Peyer's patch (tissue), 4 donors: ENCODE results near the gene CFAP77. TPM values are rescaled to one million over a fixed set of nuclear protein-coding genes. Genes with fewer than 3 reads are reported as not detected.

ENCODE experiments used
- DNase-seq, 3 donors: peaks; one replicate each; pipeline ENCODE4 v3.0.0-alpha.2; 2017 to 2019
- H3K27ac ChIP-seq, 4 donors: fragments of 200-600 bp; sonication (generic); one replicate each; pipeline ENCODE4 v1.5.1; 2016 to 2019
- H3K27me3 ChIP-seq, 2 donors: fragments of 200-600 bp; sonication (generic); one replicate each; pipeline ENCODE4 v1.5.1; 2019
- H3K36me3 ChIP-seq, 3 donors: fragments of 200-600 bp; sonication (generic); one replicate each; pipeline ENCODE4 v1.5.1; 2016 to 2019
- H3K4me1 ChIP-seq, 4 donors: fragments of 200-600 bp; sonication (generic); one replicate each; pipeline ENCODE4 v1.5.1; 2016 to 2019
- H3K4me3 ChIP-seq, 4 donors: fragments of 200-600 bp; sonication (generic); 1 replicate in 3 of 4; 2 replicates in 1 of 4; pipeline ENCODE4 v1.5.1; 2016 to 2019; ENCODE audit warnings: mild to moderate bottlenecking in 1 of 4
- H3K9me3 ChIP-seq, 4 donors: fragments of 200-600 bp; sonication (generic); one replicate each; pipeline ENCODE4 v1.5.1; 2016 to 2019; ENCODE audit warnings: mild to moderate bottlenecking in 1 of 4
- CTCF ChIP-seq, 6 experiments: fragments of 450-650 bp in 4 of 6; fragments of 200-600 bp in 2 of 6; sonication (generic) in 1 of 6; IDR thresholded peaks; one replicate each; pipeline ENCODE4 v1.5.1; 2017 to 2019; ENCODE audit warnings: antibody characterized with exemption in 6 of 6, mild to moderate bottlenecking in 3 of 6, moderate library complexity in 1 of 6
- POLR2A ChIP-seq, 2 donors: fragments of 450-650 bp; IDR thresholded peaks; one replicate each; pipeline ENCODE4 v1.5.1; 2017; ENCODE audit warnings: antibody characterized with exemption in 2 of 2, mild to moderate bottlenecking in 2 of 2, moderate library complexity in 2 of 2
- total RNA-seq, 4 donors: library from RNA; depleted of rRNA; stranded (reverse); fragments of >200 nt; gene quantifications; one replicate each; pipeline ENCODE4 v1.1.0, GENCODE V29; 2016

CFAP77 gene
- total RNA-seq, 4 donors from 2014 or later, result not detected

DNA sequence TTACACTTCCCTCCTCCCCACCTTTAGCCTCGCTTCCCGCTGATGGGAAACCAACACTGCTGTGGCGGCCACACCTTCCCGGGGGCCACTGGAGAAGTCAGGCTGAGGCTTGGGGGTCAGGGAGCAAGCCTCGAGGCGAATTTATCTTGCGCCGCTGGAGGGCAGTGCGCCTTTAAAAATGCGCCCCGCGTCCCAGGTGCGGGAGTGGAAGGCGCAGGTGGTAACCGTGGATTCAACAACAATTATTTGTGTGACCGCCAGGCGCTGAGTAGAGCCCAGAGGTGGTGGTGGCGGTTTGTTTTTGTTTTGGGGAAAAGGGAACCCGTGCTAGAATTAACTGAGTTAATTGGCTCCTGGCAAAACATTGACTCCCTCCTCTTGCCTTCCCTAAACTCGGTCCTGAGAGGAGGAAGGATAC lies 1.1 kb downstream of the CFAP77 start:
- Histone ChIP-seq H3K36me3 (no peaks in the 10 kb centered on the region), H3K27me3 (peaks cover 0 to 15% of the 10 kb centered on the region in 2 donors), H3K9me3 (no peaks in the 10 kb centered on the region), H3K4me1 (peaks cover 0 to 23% (median 11%) of the 10 kb centered on the region in 4 donors), H3K27ac (no peak overlapping the region), H3K4me3 (peak overlapping the region in 3 of 4 donors; percentile 50 to 52 (median 52))
- TF ChIP-seq CTCF (IDR thresholded peaks at IDR 0.05) (peak; percentile 41 to 66 (median 60)), POLR2A (IDR thresholded peaks at IDR 0.05) (no peak)
- DNase-seq, result peak; percentile 68 to 81 (median 69)

- DNase-seq, result no peak
- H3K4me1 ChIP-seq, result peaks cover 0 to 21% (median 10%) of the 10 kb centered on the region in 4 donors
- TF ChIP-seq POLR2A (IDR thresholded peaks at IDR 0.05), result no peak
- peak in 4 of 6 experiments; percentile 14 to 46 (median 22) for TF ChIP-seq CTCF (IDR thresholded peaks at IDR 0.05)
- H3K36me3 ChIP-seq, result no peaks in the 10 kb centered on the region
- H3K4me3 ChIP-seq, result no peak overlapping the region
- no peaks in the 10 kb centered on the region for H3K9me3 ChIP-seq
- no peak overlapping the region for H3K27ac ChIP-seq
- H3K27me3 ChIP-seq, result peaks cover 0 to 15% of the 10 kb centered on the region in 2 donors
These were observed 2.1 kb downstream of the CFAP77 start for GRCh38 chr9:132412089-132412488.

GRCh38 chr9:132413926-132414325 lies 3.9 kb downstream of the CFAP77 start:
- peaks cover 0 to 15% of the 10 kb centered on the region in 2 donors for H3K27me3 ChIP-seq
- no peak for DNase-seq

DNA sequence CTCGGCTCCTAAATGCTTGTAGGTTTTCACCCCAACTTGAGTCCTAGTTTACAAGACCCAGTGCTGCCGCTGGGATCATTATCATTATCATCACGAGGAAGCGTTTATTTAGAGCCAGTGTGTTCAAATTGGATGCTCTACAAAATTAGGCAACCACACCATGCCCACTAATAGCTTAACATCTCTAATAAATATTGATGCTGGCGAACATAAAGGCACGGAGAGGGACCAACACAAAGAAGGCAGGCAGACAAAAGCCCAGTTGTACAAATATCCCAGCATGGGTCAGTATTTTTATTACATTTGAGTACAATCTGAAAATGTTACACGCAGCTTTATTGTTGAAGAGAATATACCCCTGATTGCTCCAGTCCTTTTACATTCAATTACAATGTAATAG lies 4.7 kb downstream of the CFAP77 start:
- TF ChIP-seq CTCF (IDR thresholded peaks at IDR 0.05), result no peak
- Histone ChIP-seq H3K9me3 (no peaks in the 10 kb centered on the region), H3K36me3 (no peaks in the 10 kb centered on the region), H3K4me3 (no peak overlapping the region), H3K27ac (no peak overlapping the region), H3K27me3 (peaks cover 0 to 18% of the 10 kb centered on the region in 2 donors), H3K4me1 (peaks cover 0 to 17% (median 9%) of the 10 kb centered on the region in 4 donors)
- DNase-seq, result no peak

More at GRCh38 chr9:132413926-132414325, 3.9 kb downstream of the CFAP77 start:
- H3K36me3 ChIP-seq, result no peaks in the 10 kb centered on the region
- peaks cover 0 to 21% (median 9%) of the 10 kb centered on the region in 4 donors for H3K4me1 ChIP-seq
- TF ChIP-seq CTCF (IDR thresholded peaks at IDR 0.05) (no peak), POLR2A (IDR thresholded peaks at IDR 0.05) (no peak)
- H3K4me3 ChIP-seq, result no peak overlapping the region
- H3K27ac ChIP-seq, result no peak overlapping the region
- H3K9me3 ChIP-seq, result no peaks in the 10 kb centered on the region

DNA sequence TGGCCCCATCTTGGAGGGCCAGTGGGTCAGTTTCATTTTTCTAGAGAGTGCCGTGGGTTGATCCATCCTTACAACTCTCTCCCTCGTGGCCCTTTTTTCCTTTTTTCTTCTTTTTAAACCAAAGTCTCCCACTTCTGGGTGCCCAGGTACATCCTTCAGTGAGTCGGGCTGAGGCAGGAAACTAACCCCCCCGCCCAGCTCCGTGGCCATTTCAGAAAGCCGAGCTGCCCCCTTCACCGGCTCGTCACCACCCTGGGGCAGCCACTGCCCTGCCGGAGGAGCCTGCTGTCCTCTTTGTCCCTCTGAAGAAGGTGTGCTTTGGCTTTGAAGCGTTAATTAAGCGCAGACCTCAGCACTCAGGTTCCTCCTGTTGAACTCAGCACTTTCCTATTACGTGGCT lies 5.2 kb downstream of the CFAP77 start:
- peaks cover 0 to 18% of the 10 kb centered on the region in 2 donors for H3K27me3 ChIP-seq

More for the DNA sequence above, 5.2 kb downstream of the CFAP77 start:
- DNase-seq, result no peak
- Histone ChIP-seq H3K4me3 (no peak overlapping the region), H3K27ac (no peak overlapping the region), H3K9me3 (no peaks in the 10 kb centered on the region), H3K36me3 (no peaks in the 10 kb centered on the region), H3K4me1 (peaks cover 0 to 13% (median 6%) of the 10 kb centered on the region in 4 donors)
- TF ChIP-seq CTCF (IDR thresholded peaks at IDR 0.05) (no peak), POLR2A (IDR thresholded peaks at IDR 0.05) (no peak)
